AG09309 (cell line): ENCODE data around the gene ECE1.
A peak's percentile ranks its signal among the peaks of the same experiment; 100 is the strongest.
"Not testable (repeated sequence)": the region's sequence is repeated elsewhere in the genome, so short reads cannot be mapped to it uniquely, and the experiment has no call there.

Source experiments
- DNase-seq: peaks from one replicate; pipeline ENCODE4 v3.0.0-alpha.2; 2010; ENCODE audit warnings: low read depth
- H3K4me3 ChIP-seq: 2 replicates; pipeline ENCODE4 v1.5.1; 2011; ENCODE audit warnings: mild to moderate bottlenecking, low read depth, low read length, moderate library complexity; ENCODE audit not compliant: control insufficient read depth
- CTCF ChIP-seq: IDR thresholded peaks from 2 replicates; pipeline ENCODE4 v1.5.1; 2011; ENCODE audit warnings: mild to moderate bottlenecking, low read depth, low read length, inconsistent platforms; ENCODE audit not compliant: insufficient read depth, control insufficient read depth; ENCODE audit errors: missing control alignments

Gene ECE1

GRCh38 chr1:21292503-21292983, 2.3 kb upstream of the ECE1 start:
- no peak for TF ChIP-seq CTCF
- H3K4me3 ChIP-seq: no peak overlapping the region
- DNase-seq: no peak

GRCh38 chr1:21291964-21292363, 1.7 kb upstream of the ECE1 start:
- H3K4me3 ChIP-seq: no peak overlapping the region
- no peak for DNase-seq
- no peak for TF ChIP-seq CTCF

- H3K4me3 ChIP-seq: no peak overlapping the region
- DNase-seq: no peak
- TF ChIP-seq CTCF: no peak
Measured at GRCh38 chr1:21291184-21291583, 921 bp upstream of the ECE1 start.

GRCh38 chr1:21290546-21290944, 282 bp upstream of the ECE1 start:
- no peak for DNase-seq
- H3K4me3 ChIP-seq: peak overlapping the region; percentile 79
- TF ChIP-seq CTCF: no peak

GRCh38 chr1:21289127-21289526, 1.1 kb downstream of the ECE1 start:
- TF ChIP-seq CTCF: no peak
- no peak for DNase-seq
- peak overlapping the region; percentile 79 for H3K4me3 ChIP-seq

GRCh38 chr1:21287905-21288514, 2.3 kb downstream of the ECE1 start:
- no peak for DNase-seq
- TF ChIP-seq CTCF: no peak

GRCh38 chr1:21285386-21285785, 4.9 kb downstream of the ECE1 start:
- not testable (repeated sequence) for DNase-seq

More at GRCh38 chr1:21287905-21288514, 2.3 kb downstream of the ECE1 start:
- no peak overlapping the region for H3K4me3 ChIP-seq

More at GRCh38 chr1:21285386-21285785, 4.9 kb downstream of the ECE1 start:
- H3K4me3 ChIP-seq: not testable (repeated sequence)
